CD4-positive, alpha-beta T cell treated with Interleukin-15 for 4 hours (primary cell): ENCODE measurements around the gene LBX2.

Experiments
- DNase-seq: peaks from one replicate; pipeline ENCODE4 v3.0.0-alpha.2; 2020; ENCODE audit warnings: low spot score

Gene LBX2, protein sequence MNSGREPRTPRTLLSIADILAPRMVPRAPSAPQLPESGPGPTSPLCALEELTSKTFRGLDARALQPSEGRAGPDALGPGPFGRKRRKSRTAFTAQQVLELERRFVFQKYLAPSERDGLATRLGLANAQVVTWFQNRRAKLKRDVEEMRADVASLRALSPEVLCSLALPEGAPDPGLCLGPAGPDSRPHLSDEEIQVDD

DNA sequence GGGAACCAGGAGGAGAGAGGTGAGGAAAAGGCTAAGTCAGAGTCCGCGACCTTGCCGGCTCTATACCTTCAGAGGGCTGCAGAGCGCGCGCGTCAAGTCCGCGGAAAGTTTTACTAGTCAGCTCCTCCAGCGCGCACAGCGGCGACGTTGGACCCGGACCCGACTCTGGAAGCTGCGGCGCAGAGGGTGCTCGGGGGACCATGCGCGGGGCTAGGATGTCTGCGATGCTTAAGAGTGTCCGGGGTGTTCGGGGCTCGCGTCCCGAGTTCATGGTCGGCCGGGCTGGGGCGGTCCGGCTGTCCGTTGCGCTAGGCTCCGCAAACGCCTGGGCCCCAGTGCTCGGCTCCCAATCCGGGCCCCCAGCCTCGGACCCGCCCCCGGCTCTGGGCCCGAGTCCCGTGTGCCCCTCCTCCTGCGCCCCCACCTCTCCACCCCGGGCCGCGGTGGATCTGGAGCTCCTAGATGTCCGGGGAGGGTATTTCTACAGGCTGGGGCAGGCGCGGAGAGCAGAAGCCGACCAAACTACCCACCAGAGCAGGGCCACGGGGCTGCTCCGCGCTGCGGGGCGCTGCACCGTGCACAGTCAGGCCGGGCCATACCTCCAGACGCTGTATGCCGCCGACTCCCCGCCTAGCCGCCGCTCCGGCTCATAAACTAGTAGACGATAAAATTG is at the start of gene LBX2:
Gene LBX2 (minus strand): TSS at position 337 of the 673 bp plus-strand sequence. CDS start 66 bp downstream, at position 271.
- no peak for DNase-seq

DNA sequence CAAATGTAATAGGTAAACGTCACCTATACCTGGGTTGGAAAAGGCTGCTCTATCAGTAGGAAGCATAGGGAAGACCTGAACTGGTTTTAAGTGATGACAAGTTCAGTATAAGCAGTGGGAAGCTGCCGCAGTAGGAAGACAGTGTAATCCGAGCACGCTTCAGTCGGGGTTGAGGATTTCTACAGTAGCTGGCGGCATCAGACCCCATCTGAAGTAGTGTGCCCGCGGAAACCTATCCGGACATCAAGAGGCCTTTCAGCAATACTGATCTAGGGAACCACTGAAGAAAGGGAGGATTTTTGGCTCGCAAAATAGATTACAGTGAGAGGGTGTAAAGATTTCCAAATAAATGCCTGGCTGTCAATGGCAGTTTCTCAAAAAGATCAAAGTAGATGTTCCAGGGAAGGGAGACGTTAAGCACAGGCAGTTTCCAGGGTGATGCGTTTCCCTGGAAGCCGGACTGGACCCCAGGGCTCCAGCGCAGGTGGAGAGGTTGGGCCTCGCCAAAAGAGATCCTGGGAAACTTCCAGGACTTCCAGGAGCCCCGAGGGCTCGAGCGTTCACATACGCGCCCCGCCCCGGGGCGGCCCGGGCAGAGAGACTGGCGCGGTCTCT is 49.0 kb upstream of the LBX2 start:
- DNase-seq, result no peak

DNA sequence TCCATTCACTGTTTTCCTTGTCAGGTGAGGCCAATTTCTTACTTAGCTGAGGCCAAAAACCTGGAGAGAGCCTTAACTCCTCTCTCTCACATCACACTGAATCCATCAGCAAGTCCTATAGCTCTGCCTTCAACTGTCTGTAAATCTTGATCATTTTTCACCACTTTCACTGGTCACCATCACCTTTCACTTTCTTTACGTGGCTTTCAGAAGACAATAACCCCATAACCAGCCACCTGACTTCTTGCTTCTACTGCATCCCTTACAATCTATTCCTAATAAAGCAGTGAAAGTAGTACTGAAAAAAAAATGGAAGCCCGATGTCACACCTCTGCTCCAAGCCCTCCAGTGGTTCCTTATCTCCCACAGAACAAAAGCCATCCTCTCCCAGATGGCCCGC is 46.6 kb upstream of the LBX2 start:
- DNase-seq, result no peak

DNA sequence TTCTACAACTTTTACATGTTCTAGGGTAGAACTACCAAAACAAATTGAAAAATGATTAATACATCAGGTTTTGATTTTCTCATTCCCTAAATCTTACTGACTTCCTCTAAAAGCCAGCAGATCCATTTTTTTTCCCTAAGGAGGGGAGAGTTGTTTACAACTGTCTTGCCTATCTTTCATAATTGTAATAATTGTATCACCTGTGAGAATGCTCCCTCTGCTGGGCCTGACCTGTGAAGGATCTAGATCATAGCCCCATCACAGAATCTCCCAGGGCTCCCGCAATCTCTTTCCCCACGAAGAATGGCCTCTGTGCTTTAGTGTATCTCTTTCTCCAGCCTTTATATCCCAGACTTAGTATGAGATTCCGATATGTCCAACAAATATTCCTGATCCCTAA is 45.2 kb upstream of the LBX2 start:
- peak; percentile 13 for DNase-seq

DNA sequence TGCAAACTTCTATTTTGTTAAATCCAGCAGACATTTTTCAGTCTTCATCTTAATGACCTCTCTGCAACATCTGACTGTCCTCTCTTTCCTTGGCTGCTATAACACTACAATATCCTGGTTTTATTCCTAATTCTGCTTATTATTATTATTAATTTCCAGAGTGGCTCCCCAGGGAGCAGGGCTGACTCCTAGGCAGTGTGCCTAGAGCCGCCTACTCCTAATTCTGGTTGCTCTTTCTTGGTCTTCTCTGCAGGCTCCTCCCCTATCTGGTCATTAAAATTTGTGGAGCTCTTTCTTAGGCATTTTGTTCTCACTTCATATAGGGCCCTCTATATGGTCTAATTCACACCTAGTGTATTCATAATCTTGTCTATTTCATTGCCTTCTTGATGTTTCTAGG is 43.6 kb upstream of the LBX2 start:
- no peak for DNase-seq

DNA sequence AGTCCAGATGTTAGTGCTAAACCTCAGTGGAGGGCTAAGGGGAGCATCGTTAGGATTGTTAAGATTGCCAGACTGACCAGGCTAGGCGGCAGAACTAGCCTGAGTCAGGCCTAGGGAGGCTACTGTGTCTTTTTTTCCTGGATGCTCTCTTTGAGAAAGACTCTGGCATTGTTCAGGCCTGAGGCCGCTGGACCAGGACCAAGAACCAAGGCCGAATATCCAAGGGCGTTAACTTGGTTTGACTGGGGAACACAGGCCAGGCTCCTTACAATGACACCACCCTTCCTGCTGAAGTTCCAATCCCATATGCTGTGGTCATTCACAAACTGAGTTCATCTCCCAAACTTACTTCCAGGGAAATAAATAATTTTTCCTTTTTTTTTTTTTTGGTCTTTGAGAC is 40.9 kb upstream of the LBX2 start:
- DNase-seq, result no peak

DNA sequence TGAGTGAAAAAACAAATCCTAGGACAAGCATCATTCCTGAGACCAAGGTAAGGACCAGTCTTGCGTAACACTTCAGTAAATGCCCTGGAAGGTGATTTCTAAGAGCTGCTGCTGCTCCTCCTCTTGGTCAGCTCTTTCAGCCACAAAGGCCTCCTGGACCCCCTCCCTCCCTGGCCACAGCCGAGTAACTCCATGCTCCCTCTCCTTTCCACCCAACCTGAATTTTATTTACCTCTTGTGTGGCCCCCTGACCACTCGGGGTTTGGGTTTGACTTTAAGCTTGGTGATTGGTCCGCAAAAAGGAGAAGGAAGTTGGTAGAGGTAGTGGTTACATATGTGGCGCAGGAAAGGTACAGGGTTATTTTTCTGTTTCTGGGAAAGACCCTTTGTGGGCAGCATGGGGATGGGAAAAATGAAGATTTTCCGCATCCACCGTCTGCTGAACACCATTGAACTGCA is 39.5 kb upstream of the LBX2 start:
- no peak for DNase-seq

DNA sequence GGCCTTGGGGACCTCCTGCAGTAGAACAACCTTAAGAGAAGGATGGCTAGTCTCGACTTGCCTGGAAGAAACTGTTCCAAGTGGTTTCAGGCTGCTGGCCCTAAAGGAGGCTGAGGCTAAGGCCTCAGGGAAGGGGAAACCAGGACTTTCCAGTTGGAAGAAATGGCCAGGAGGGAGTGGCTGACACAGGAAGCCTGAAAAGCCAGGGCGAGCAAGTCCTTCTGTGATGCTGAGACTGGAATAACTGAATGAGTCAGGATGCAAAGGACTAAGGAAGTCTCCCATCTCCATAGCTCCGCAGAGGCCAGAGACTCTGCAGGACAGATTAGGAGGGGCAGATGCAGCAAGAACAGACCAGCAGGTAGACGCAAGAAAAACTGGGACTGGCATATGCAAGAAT is 37.7 kb upstream of the LBX2 start:
- DNase-seq, result no peak

DNA sequence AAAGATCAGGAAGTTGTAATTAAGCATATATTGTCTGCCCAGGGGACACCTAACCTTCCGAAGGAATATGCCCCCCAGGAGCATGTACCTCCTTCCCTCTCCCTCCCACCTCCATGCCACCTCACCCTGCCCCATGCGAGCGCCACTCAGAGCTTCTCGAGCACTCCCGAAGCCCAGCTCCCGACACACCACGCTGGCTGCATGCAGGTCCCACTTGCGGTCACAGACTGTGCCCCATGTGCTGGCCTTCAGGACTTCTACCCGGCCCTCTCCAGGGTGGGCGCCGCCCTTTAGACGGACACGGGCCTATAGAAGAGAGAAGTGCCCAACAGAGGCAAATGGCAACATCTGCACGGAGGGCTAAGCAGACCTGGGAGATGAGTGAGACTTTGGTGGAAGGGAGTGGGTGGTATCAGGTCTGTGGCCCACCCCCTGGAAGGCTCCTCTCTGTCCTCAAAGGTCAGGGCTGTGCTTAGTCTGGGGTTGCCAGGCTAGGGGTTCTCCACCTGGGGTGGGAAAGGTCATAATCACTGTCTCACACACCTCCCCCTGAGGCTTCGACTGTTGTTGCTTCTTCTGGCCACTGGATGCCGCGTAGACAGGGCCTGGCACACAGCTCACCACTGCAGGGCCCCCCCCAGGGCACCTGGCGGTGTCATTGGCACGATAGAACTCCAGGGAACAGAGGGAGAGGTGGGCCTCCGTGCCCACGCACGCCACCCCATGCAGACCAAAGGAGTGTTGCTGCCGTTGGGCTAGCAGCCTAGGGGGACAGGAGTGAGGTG is 37.0 kb upstream of the LBX2 start:
- DNase-seq, result no peak

DNA sequence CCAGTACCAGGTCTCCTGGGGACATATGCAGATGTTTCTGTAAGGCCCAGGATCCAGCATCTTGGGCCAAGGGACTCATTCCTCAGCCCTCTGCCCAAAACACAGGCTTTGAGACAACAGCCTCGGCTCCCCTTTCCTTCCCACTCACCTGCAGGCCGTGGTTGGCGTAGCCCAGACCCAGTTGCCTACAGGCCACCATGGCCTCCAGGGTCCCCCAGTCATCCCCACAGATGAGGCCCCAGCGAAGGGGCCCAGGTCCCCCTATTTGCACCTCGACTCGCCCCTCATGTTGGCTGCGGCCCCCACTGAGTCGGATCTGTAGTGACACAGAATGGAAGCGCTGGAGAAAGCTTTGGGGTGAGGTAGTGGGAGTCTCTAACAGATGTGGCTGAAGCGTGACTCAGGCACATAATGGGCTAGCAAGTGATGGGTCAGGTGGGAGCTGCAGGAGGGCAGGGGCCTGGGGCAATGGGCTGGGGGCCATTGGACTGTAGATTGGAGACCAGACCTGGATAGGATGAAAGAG is 36.1 kb upstream of the LBX2 start:
- DNase-seq, result no peak

DNA sequence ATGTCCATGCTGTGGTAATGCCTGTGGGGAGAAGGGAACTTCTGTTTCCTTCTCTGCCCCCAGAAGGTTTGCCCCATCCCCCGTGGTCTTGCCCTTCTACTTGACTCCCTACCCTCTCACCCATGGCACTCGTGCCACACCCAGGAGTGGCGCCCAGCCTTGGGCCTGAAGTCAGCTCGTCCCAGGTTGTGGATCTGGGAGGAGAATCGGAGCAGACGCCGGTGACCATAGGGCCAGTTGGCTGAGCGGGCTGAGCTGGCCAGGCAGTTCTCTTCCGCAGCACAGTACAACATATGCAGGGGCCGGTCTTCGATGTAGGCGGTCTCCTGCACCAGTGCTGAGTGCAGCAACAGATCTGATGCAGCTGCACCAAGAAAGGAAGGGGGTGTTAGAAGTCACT is 35.0 kb upstream of the LBX2 start:
- no peak for DNase-seq

DNA sequence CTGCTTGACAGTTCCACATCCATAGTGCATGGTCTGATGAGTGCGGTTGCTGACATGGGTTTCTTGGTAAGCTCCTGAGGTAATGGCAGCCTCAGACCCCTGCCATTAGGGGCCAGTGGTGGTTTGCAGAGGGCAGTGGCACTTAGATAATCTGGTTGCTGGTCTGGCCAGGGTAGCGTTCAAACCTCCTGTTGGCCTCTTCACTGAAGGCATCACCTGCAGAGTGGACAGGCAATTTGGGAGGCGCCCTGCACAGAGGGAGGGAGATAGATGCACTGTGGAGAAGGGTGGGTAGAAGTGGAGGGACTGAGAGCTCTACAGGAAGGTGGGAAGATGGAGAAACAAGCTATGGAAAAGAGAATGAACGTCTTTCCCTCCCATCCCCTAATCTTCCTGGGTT is 34.1 kb upstream of the LBX2 start:
- DNase-seq, result no peak

DNA sequence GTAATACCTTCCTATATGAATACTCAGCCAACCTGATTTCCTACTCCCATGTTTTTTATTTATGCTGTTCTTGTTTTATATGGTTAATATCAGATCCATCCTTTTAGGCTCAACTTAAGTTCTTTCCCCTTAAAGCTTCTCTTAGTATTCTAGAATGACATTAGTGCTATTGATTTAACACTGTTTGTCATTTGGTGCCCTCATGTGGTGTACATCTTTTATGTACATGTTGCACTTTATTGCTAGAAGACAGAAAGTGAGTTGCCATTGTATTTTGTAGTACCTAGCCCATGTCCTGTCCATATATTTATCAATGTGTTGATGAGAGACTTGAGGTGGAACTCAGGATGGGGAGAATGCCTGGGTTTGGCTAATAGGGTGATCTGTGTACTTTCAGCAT is 32.8 kb upstream of the LBX2 start:
- DNase-seq, result peak; percentile 49

DNA sequence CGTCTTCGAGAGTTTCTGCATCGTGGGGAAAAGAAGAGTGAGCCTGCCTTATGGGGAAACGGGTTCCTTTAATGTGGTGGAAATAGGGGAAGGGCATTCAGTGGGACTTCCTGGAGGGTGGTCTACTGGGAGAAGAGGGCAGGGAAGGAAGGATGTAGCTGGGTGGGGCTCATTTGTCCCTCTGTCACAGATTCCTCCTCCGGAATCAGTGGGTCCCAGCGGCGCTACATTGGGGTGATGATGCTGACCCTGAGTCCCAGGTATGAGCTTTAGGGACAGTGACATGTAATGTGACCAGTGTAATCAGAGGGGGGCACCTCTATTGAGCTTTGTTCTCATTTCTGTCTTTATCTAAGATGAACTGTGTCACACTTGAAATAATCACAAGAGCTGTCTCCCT is 32.3 kb upstream of the LBX2 start:
- DNase-seq, result no peak

DNA sequence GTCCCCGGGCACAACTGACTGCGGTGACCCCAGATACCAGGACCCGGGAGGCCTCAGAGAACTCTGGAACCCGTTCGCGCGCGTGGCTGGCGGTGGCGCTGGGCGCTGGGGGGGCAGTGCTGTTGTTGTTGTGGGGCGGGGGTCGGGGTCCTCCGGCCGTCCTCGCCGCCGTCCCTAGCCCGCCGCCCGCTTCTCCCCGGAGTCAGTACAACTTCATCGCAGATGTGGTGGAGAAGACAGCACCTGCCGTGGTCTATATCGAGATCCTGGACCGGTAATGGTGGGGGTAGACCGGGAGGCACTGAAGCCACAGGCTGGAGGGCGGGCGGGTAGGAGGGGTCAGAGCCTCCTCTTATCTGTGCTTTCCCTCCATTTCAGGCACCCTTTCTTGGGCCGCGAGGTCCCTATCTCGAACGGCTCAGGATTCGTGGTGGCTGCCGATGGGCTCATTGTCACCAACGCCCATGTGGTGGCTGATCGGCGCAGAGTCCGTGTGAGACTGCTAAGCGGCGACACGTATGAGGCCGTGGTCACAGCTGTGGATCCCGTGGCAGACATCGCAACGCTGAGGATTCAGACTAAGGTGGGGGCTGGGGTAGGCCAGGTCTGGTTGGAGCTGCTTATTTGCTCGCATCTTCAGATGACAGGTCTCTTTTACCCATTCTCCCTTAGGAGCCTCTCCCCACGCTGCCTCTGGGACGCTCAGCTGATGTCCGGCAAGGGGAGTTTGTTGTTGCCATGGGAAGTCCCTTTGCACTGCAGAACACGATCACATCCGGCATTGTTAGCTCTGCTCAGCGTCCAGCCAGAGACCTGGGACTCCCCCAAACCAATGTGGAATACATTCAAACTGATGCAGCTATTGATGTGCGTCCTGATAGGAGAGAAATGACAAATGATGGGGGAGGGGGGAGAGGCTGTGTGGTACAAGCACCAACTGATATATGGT is 31.1 kb upstream of the LBX2 start:
- DNase-seq, result peak; percentile 43

DNA sequence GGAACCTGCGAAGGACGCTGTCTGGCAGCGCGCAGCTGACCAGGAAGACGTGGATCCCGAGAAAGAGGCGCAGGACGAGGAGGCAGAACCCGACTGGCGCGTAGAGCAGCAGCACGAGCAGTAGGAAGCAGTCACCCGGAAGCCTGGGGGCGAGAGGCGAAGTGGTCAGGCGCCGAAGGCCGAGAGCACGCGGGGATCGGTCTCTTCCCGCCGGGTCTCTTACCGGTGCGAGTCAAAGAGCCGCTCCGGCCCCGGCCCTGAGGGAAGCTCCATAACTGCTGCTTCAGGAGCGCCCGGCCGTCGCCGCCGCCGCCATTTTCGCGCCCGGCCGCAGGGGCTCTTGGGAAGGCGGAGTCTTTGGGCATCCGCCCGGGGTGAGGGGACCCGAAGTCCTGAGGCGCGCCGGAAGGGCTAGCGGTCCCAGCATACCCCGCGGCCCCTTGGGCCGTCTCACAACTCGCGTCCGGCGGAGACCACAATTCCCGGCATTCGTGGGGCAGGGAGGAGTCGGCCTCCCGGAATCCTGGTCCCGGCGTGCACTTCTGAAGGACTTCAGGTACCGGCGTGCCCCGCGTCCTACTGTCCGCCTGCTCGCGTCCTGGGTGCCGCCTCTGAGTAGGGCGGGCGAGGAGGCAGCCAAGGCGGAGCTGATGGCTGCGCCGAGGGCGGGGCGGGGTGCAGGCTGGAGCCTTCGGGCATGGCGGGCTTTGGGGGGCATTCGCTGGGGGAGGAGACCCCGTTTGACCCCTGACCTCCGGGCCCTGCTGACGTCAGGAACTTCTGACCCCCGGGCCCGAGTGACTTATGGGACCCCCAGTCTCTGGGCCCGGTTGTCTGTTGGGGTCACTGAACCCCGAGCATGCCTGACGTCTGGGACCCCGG is 30.2 kb upstream of the LBX2 start, which contains the start of the genes AUP1 and HTRA2:
Gene AUP1 (minus strand): TSS at position 350 of the 882 bp plus-strand sequence. CDS start 77 bp downstream, at position 273.
Gene HTRA2 (plus strand): TSS at position 577 of the 882 bp plus-strand sequence. CDS start 74 bp downstream, at position 651.
- peak; percentile 92 for DNase-seq

DNA sequence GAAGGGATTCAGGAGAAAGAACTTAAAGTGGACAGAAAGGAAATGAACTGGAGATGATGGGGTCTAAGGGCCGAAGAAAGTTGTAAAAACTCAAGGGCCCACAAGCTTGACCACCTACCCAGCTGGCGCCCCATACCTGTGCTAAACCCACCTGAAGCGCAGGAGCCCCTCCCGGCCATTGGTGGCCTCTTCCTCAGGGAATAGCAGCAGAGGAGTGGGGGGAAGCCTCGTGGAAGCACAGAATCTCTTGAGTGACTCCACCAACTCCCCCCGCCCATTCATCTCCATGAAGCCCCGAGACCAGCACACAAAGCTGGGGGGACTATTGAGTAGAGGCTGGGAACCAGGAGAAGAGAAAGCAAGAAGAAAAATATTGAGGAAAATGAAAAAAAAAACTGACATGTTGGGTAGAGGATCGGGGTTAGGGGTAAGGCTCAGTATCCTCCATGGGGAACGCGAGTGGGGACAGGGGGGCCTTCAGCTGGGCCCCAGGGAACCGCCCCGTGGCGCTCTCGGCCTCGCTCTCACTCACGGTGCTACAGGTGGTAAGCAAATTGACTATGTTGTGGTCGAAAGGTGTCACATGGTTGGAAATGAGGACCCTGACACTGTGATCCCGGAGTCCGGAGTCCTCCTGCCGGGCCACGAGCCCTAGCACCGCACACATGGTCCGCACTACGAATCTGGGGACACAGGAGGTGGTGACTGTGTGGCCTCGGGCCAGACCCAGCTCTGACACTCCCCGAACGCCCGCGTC is 29.4 kb upstream of the LBX2 start:
- peak; percentile 13 for DNase-seq

DNA sequence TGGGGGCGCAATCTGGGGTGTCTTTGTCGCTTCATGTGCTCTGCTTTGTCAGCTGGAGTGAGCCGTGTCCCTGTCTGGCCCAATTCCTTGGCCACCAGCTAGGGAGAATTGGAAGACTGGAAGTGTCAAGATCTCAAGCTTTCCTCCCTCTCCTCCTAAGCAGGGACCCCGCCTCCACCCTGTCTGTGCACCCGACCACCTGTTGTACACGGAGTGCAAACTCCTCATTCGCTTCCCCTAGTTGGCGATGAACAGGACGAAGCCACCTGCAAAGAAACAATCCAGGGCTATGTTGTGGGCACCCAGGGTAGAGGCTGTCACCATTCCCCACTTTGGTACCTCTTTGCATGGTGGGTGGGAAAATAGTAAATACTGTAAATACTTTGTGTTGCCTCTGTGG is 28.3 kb upstream of the LBX2 start:
- no peak for DNase-seq

DNA sequence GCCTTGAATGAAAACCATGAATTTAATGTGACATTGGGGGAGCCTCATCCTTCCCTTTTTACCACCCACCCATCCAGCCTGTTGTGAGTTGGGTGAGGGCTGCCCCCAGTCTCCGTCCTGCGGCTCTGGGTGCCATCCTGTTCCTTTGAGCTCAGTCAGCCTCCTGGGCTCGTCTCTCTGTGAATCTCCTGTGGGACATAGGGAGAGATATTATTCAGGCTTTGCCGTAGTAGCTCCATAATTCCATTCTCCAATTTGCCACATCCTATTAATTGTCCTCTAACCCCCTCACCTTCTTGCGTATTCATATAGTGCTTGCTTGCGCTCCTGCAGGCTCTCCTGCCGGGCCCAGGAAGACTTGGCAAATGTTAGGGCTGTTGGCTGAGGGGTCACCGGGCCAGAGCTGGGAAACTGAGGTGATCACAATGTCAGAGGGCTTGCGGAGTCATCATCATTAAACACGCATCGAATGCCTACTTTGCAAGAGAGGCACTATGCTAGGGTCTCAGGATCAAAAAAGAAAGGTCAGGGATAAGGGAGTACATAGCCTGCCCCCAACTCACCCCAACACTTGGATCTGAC is 27.3 kb upstream of the LBX2 start:
- DNase-seq, result no peak
